AG09319 (cell line): ENCODE results near the gene PDE9A.

Experiments used
- DNase-seq: peaks from one replicate; pipeline ENCODE4 v3.0.0-alpha.2; 2010; ENCODE audit warnings: low read depth; ENCODE audit errors: extremely low read depth
- CTCF ChIP-seq: IDR thresholded peaks from 2 replicates; pipeline ENCODE4 v1.5.1; 2011; ENCODE audit warnings: low read depth, mild to moderate bottlenecking, inconsistent platforms, low read length, moderate library complexity

Gene PDE9A

DNA sequence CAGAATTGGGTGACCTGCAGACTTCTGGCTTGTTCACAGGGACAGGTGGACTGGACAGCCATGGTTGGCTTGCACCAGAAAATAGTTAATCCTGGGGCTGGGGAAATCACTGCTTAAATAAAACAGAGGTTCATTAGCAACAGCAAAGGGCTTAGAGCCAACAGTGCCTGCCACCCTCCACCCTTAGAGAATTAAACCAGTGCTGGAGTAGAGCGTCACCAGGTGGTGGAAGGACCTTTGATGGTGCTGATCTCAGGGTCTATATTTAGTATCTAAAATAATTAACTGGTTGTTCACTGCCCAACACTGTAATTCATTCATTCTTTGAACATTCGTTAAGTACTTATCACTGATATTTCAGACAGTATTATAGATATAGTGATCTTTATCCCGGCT, 34.7 kb upstream of the PDE9A start:
- no peak for TF ChIP-seq CTCF
- DNase-seq, result no peak

- DNase-seq, result no peak
- TF ChIP-seq CTCF, result no peak
Observed at GRCh38 chr21:42619166-42619565, 34.3 kb upstream of the PDE9A start.

DNA sequence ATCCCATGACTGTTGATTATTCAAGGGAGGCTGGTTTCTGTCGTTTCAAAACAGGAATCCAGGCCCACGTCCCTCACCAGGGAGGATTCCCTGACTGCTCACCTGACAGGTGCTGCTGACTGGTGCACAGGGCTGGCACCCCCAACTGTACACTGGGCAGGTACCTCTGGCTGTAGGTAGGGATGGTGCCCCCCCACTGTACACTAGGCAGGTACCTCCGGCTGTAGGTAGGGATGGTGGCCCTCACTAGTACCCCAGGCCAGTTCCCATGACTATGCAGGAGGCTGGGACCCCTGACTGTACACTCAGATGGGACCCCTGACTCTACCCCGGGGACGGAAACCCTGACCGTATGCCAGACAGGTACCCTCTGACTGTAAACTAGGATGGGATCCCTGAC, 33.6 kb upstream of the PDE9A start:
- TF ChIP-seq CTCF, result no peak
- DNase-seq, result no peak

GRCh38 chr21:42621166-42621818, 32.1 kb upstream of the PDE9A start:
- no peak for DNase-seq
- no peak for TF ChIP-seq CTCF

DNA sequence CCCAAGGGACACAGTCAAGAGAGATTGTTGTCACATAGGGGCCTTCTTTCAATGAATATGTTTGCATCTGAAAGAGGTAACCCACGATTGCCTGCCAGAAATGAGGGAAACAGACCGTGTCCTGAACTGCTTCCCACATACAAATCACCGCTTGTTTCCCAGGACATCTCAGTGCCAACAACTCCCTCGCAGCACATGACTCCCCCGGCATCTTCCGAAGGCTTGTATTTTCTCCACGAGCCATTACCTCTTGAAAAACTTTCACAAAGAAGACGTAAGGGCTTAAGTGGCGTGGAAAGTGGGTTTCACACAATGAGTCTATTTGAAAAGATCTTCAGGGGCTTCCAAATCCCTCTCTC, 31.6 kb upstream of the PDE9A start:
- no peak for DNase-seq

DNA sequence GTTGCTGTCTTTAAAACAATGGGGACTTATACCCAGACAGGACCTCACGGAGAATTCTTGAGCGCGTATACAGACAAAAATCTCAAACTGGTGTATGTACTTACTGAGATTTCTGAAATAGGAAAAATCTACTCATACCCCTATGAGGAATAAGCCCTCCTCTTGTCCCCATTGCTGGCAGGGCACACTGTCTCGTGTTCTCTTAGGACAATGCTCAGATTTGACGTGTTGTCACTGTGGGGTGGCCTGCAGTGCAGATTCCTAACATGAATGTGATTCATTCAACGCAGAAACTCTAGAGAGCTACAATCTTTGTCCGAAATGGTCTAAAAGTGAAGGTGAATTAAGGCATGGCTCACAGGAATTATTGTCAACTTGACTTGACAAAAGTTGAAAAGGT, 31.1 kb upstream of the PDE9A start:
- DNase-seq, result no peak
- no peak for TF ChIP-seq CTCF

More for the DNA sequence above, 31.6 kb upstream of the PDE9A start:
- no peak for TF ChIP-seq CTCF

- TF ChIP-seq CTCF, result no peak
- no peak for DNase-seq
Observed at GRCh38 chr21:42623694-42624093, 29.7 kb upstream of the PDE9A start.
